ENCODE measurements around the gene FAM20A. TPM values are rescaled to one million over a fixed set of nuclear protein-coding genes. Genes with fewer than 3 reads are reported as not detected.

Gene FAM20A
- total and polyA plus RNA-seq, 4 donors, result 69.7 to 101 (median 79.0) TPM

GRCh38 chr17:68623811-68624210 is 22.6 kb upstream of the FAM20A start:
- TF ChIP-seq CTCF (IDR thresholded peaks at IDR 0.05; ENCODE audit: control extremely low read depth, extremely low read depth), result no peak
- Histone ChIP-seq H3K9ac (ENCODE audit: insufficient read depth in 1 of 2, low read length in 2 of 2) (no peak overlapping the region), H3K4me1 (ENCODE audit: control insufficient read depth in 5 of 5, insufficient read depth in 5 of 5, low read length in 5 of 5) (no peaks in the 10 kb centered on the region), H3K9me3 (ENCODE audit: control insufficient read depth in 4 of 4, insufficient read depth in 3 of 4, low read length in 3 of 4) (no peaks in the 10 kb centered on the region), H3K27me3 (ENCODE audit: control insufficient read depth in 3 of 3, insufficient read depth in 3 of 3, low read length in 2 of 3) (no peaks in the 10 kb centered on the region), H3K36me3 (ENCODE audit: control insufficient read depth in 4 of 4, insufficient read depth in 4 of 4, low read length in 4 of 4) (no peaks in the 10 kb centered on the region), H3K27ac (ENCODE audit: low read depth in 1 of 2, low read length in 1 of 2) (no peak overlapping the region), H3K4me3 (no peak overlapping the region)
- DNase-seq (no peak), ATAC-seq (ENCODE audit: insufficient read depth, low FRiP score) (no peak)
- WGBS, 2 donors, result 79 to 81% methylated on average over 7 of the region's 7 CpGs

- Histone ChIP-seq H3K9me3 (ENCODE audit: control insufficient read depth in 4 of 4, insufficient read depth in 3 of 4, low read length in 3 of 4) (no peaks in the 10 kb centered on the region), H3K4me1 (ENCODE audit: control insufficient read depth in 5 of 5, insufficient read depth in 5 of 5, low read length in 5 of 5) (no peaks in the 10 kb centered on the region), H3K27ac (ENCODE audit: low read depth in 1 of 2, low read length in 1 of 2) (no peak overlapping the region), H3K36me3 (ENCODE audit: control insufficient read depth in 4 of 4, insufficient read depth in 4 of 4, low read length in 4 of 4) (no peaks in the 10 kb centered on the region), H3K27me3 (ENCODE audit: control insufficient read depth in 3 of 3, insufficient read depth in 3 of 3, low read length in 2 of 3) (no peaks in the 10 kb centered on the region), H3K4me3 (no peak overlapping the region), H3K9ac (ENCODE audit: insufficient read depth in 1 of 2, low read length in 2 of 2) (no peak overlapping the region)
- ATAC-seq (ENCODE audit: insufficient read depth, low FRiP score) (no peak), DNase-seq (no peak)
- TF ChIP-seq CTCF (IDR thresholded peaks at IDR 0.05; ENCODE audit: control extremely low read depth, extremely low read depth), result no peak
Observed at GRCh38 chr17:68622423-68622822, 21.3 kb upstream of the FAM20A start.

GRCh38 chr17:68621065-68621464 is 19.9 kb upstream of the FAM20A start:
- WGBS, 2 donors, result 64 to 82% methylated on average over 2 of the region's 2 CpGs
- DNase-seq (no peak), ATAC-seq (ENCODE audit: insufficient read depth, low FRiP score) (no peak)
- Histone ChIP-seq H3K36me3 (ENCODE audit: control insufficient read depth in 4 of 4, insufficient read depth in 4 of 4, low read length in 4 of 4) (no peaks in the 10 kb centered on the region), H3K9me3 (ENCODE audit: control insufficient read depth in 4 of 4, insufficient read depth in 3 of 4, low read length in 3 of 4) (no peaks in the 10 kb centered on the region), H3K4me3 (no peak overlapping the region), H3K27ac (ENCODE audit: low read depth in 1 of 2, low read length in 1 of 2) (no peak overlapping the region), H3K27me3 (ENCODE audit: control insufficient read depth in 3 of 3, insufficient read depth in 3 of 3, low read length in 2 of 3) (no peaks in the 10 kb centered on the region), H3K9ac (ENCODE audit: insufficient read depth in 1 of 2, low read length in 2 of 2) (no peak overlapping the region), H3K4me1 (ENCODE audit: control insufficient read depth in 5 of 5, insufficient read depth in 5 of 5, low read length in 5 of 5) (no peaks in the 10 kb centered on the region)
- no peak for TF ChIP-seq CTCF (IDR thresholded peaks at IDR 0.05; ENCODE audit: control extremely low read depth, extremely low read depth)

- ATAC-seq (ENCODE audit: insufficient read depth, low FRiP score), result no peak
- H3K4me3 ChIP-seq, result no peak overlapping the region
- TF ChIP-seq CTCF (IDR thresholded peaks at IDR 0.05; ENCODE audit: control extremely low read depth, extremely low read depth), result no peak
Observed at GRCh38 chr17:68616334-68616733, 15.2 kb upstream of the FAM20A start.

More at GRCh38 chr17:68616334-68616733, 15.2 kb upstream of the FAM20A start:
- H3K27me3 ChIP-seq (ENCODE audit: control insufficient read depth in 3 of 3, insufficient read depth in 3 of 3, low read length in 2 of 3), result no peaks in the 10 kb centered on the region
- DNase-seq, result no peak
- H3K9ac ChIP-seq (ENCODE audit: insufficient read depth in 1 of 2, low read length in 2 of 2), result no peak overlapping the region
- H3K4me1 ChIP-seq (ENCODE audit: control insufficient read depth in 5 of 5, insufficient read depth in 5 of 5, low read length in 5 of 5), result no peaks in the 10 kb centered on the region
- no peaks in the 10 kb centered on the region for H3K9me3 ChIP-seq (ENCODE audit: control insufficient read depth in 4 of 4, insufficient read depth in 3 of 4, low read length in 3 of 4)
- no peaks in the 10 kb centered on the region for H3K36me3 ChIP-seq (ENCODE audit: control insufficient read depth in 4 of 4, insufficient read depth in 4 of 4, low read length in 4 of 4)
- H3K27ac ChIP-seq (ENCODE audit: low read depth in 1 of 2, low read length in 1 of 2), result no peak overlapping the region
